Left lobe of liver (tissue), 2 donors: ENCODE data around the gene PLCD4. TPM values are rescaled to one million over a fixed set of nuclear protein-coding genes. Genes with fewer than 3 reads are reported as not detected.
A peak's percentile ranks its signal among the peaks of the same experiment; 100 is the strongest.

ENCODE experiments used
- ATAC-seq: fragments of 200-7000 bp; cut with Tn5 transposase; one replicate; pipeline ENCODE4 v1.9.1; 2020; ENCODE audit warnings: mild to moderate bottlenecking, moderate library complexity
- DNase-seq: peaks from one replicate; pipeline ENCODE4 v3.0.0-alpha.2; 2020; ENCODE audit warnings: low spot score
- total RNA-seq: library from RNA; stranded (reverse); gene quantifications from one replicate; pipeline ENCODE4 v1.2.1, GENCODE V29; 2021
- donor health status: DM: no; HTN: no; CAD: no; lungs with moderate emphysema.
- donor health status: DM: no; HTN: yes; CAD: no.

Gene PLCD4
- total RNA-seq, 1 donor from 2014 or later: 0.43 TPM

DNA sequence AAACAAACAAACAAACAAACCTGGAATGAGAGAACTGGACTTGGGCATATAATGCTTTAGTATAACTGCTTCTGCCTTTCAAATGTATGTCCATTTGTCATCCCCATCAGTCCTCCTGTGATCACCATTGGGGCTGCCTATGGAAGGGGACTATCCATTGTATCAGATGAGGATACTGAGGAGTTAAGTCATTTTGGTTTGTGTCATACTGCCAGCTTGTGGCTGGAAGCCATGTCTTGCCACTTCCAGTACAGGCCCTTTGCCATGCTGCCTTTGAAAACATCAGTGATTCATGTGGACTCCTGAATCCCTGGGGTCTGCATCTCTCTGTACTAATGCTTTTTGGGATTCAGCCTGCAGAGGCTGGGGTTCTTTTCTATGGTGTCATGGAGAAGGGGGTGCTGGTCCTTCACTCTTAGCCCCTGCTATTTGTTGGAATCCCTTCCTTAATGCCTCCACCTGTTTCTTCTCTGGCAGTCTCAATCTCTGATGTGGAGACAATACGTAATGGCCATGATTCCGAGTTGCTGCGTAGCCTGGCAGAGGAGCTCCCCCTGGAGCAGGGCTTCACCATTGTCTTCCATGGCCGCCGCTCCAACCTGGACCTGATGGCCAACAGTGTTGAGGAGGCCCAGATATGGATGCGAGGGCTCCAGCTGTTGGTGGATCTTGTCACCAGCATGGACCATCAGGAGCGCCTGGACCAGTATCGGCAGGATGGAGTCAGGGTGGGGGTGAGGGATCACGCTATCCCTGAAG is 10.6 kb downstream of the PLCD4 start:
- DNase-seq (no peak), ATAC-seq (no peak)

DNA sequence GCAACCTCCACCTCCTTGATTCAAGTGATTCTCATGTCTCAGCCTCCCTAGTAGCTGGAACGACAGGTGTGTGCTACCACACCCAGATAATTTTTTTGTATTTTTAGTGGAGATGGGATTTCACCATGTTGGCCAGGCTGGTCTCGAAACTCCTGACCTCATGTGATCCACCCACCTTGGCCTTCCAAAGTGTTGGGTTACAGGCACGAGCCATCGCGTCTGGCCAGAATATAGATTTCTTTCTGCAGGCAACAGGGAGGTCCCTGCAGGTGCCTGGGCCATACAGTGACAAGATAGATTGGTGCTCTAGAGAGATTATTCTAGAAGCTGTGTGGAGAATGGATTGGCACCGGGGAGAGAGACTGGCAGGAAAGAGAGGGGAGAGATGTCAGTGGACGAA is 13.3 kb downstream of the PLCD4 start:
- no peak for ATAC-seq
- DNase-seq: no peak

DNA sequence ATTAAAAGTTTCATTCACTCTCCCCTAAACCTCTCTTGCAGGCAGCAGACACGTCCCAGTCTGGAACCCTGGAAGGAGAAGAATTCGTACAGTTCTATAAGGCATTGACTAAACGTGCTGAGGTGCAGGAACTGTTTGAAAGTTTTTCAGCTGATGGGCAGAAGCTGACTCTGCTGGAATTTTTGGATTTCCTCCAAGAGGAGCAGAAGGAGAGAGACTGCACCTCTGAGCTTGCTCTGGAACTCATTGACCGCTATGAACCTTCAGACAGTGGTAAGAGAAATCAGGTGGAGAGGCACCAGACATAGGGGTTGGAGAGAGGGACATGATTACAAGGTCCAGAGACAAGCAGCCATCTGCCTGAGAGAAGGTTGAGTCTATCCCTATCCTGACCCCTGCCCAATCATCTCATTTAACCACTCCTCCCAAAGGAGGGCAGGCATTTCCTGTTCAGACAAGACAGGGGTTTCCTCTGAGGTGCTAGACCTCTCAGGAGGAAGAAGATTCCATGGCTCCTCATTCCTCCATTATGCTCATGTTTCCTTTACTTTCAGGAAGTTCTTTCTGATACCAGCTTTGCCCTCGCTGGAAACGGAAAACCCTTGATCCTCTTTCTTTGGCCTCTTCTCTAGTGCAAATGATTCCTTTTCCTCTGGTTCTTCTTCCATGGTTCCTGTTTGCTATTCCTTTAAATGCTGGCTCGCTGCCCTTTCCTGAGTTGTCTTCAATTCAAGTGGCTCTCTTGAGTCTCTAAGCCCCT is 15.1 kb downstream of the PLCD4 start:
- ATAC-seq (peak; percentile 57), DNase-seq (no peak)

DNA sequence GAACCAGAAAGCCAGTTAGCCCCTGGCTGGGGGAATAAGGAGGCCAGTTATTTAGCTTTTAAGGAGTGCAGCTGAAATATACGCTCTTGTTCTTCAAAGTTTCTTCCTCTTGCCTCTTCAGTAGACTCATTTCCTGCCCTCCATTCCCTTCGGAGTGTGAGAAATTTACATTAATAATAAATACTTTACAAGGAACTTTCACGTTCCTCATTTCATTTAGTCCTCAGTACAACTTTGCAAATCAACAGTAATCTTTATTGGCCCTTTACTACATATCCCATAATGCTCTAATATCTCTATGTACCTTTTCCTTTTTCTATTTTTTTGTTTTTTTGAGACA is 15.6 kb downstream of the PLCD4 start:
- no peak for ATAC-seq
- DNase-seq: no peak

DNA sequence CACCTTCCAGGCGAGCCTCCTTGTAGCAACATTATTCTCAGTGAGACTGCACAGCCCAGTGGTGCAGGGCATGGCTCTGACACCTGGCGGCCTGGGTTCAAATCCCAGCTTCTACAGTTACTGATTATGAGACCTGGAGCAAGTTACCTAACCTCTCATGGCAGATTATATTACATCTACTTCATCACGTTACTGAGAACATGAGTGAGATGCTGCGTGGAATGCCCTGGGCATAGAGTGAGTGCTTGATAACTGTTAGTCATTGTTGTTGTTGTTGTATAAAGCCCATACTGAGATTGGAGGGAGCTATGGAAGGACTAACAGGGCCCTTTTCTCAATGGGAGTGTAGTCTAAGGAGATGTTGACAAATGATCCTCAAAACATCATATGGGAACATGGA is 18.7 kb downstream of the PLCD4 start:
- DNase-seq (no peak), ATAC-seq (no peak)

DNA sequence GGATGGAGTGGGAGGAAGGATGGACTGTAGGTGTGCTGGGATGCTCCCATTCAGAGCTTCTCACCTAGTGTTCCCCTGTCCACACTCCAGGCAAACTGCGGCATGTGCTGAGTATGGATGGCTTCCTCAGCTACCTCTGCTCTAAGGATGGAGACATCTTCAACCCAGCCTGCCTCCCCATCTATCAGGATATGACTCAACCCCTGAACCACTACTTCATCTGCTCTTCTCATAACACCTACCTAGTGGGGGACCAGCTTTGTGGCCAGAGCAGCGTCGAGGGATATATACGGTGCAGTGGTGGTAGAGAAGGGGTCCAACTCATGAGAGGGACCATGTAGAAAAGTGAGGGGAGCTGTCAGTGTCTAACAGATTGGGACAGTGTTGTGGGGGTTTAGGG is 20.2 kb downstream of the PLCD4 start:
- no peak for DNase-seq
- ATAC-seq: no peak

DNA sequence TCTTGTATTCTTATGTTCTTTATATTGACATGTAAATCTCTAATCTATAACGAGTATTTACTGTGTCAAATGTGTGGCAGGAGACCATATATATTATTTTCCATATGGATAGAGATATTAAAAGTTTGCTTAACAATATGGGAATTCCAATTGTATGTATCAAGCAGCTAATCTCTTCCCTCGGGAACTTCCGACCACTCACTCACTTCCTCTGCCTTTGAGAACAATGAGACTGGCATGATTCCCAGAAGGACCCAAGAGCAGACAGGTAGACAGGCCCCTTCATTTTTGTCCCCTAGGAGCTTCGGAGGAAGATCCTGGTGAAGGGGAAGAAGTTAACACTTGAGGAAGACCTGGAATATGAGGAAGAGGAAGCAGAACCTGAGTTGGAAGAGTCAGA is 24.1 kb downstream of the PLCD4 start:
- ATAC-seq: no peak
- DNase-seq: no peak

DNA sequence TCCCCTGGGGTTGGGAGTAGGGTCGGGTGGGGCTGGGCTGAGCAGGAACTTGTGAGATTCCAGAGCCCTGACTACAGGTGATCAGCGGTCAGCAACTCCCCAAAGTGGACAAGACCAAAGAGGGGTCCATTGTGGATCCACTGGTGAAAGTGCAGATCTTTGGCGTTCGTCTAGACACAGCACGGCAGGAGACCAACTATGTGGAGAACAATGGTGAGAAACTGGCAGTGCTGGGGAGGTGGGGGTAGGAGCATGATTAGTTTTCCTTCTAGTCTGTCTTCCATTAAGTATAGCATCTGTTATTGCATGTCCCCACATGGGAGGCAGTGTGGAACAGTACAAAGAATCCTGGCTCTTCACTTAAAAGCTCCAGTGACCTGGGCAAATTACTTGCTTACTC is 28.0 kb downstream of the PLCD4 start:
- no peak for ATAC-seq
- no peak for DNase-seq

DNA sequence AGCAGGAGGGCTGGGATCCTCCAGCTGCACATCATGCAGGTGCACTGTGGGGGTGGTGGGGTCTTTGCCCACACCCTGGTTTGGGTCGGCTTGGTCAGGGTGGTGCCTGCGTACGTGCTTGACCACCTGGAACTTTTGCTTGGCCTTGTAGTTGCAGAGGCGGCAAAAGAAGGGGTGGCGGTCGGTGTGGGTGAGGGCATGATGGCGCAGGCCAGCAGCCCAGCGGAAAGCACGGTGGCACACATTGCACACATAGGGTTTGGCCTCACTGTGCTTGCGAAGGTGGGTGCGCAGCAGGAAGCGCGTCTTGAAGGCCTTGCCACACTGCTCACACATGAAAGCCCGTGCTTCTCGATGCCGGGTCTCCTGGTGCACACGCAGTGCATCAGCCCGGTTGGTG is 30.7 kb downstream of the PLCD4 start:
- DNase-seq (no peak), ATAC-seq (no peak)

DNA sequence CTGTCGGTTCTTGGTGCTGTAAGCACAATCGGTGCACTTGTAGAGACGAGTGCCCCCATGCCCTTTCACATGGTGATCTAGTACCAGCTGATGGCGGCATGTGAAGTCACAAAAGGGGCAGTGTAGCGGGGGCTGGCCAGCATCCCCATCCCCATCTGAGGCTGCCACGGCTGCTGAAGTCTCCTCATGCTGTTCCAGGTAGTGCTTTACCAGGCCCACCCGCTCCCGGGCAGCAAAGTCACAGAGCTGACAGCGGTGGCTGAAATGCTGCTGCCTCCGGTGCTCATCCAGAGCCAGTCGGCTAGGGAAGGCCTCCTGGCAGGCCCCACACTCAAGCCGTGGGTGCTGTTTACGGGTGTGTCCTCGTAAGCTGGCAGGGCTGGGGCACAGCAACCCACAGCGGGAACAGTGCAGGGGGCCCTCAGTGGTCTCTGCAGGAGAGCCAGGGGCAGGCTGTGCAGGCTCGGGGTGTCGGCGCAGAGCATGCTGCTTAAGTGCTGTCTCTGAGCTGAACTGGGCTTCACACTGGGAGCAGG is 34.5 kb downstream of the PLCD4 start:
- ATAC-seq: no peak
- DNase-seq: no peak

DNA sequence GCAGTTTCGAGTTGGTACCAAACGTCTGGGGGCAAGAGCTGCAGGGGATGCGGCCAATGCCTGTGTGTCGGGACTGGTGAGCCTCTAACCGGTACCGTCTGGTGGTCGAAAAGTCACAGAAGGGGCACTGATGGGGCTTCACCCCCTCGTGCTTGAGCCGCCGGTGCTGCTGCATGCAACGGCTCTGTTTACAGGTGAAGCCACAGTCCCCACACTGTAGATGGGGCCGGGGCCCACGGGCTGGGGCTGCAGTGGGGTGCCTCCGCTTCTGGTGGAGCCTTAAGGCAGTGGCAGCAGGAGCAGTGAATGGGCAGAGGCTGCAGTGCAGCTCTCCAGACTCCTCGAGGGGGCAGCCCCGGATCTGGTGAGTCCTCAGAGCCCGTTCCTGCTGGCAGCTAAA is 35.1 kb downstream of the PLCD4 start:
- ATAC-seq: no peak
- DNase-seq: no peak

DNA sequence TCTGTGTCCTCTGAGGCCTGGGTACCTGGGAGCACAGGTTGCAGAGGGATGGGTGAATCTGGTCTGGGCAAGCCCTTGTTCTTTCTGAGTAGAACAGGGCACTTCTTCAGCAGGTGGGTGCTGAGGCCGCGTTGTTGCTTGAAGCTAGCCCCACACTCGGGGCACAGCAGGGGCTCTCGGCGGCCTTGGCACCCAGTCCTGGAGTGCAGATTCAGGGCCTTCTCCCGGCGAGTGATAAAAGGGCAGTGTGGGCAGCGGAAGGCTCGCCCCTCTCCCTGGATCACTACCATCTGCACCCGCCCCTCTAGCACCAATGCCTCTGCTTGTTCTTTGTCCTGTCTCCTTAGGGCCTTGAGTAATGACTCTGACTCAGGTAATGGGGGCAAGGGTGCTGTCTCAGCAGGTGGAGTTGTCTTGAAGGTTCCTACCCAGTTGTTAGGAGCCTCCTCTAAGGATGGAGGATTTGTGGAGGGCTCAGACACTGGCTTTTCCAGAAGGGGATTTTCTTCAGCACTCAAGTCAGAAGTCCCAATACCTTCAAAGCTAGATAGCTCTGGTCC is 36.1 kb downstream of the PLCD4 start:
- ATAC-seq (no peak), DNase-seq (no peak)

DNA sequence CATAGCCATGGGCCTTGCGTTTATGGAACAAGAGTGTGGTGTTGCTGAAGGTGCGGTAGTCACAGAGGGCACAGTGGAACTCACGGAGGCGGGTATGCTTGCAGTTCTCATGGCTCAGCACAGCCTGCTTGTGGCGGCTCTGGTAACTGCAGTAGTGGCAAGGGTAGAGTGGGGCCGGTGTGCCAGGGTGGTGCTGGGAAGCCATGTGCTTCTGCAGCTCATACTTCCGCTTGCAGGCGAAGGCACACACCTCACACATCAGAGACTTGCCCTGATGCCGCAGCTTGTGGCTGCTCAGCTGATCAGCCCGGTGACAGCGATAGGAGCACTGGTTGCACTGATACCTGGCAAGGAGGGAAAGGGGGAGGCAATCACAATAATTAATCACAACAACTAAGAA is 37.0 kb downstream of the PLCD4 start:
- DNase-seq (no peak), ATAC-seq (peak; percentile 62)

DNA sequence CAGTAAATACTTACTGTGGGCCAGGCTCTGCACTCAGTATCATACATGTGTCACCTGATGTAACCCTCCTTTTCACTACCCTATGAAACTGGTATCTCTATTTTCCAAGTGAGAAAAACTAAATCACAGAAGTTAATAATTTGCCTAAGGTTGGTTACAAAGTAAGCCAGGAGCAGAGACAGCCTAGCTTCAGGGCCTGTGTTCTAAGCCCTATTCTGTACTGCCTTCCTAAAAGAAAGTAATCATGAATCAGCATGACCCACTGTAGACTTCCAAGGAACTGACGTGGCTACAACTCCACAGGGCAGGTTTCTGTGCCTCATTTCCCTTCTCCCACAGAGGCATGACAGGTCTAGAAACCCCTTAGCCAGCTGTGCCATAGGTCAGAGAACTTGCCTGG is 37.4 kb downstream of the PLCD4 start:
- DNase-seq (no peak), ATAC-seq (peak; percentile 72)

DNA sequence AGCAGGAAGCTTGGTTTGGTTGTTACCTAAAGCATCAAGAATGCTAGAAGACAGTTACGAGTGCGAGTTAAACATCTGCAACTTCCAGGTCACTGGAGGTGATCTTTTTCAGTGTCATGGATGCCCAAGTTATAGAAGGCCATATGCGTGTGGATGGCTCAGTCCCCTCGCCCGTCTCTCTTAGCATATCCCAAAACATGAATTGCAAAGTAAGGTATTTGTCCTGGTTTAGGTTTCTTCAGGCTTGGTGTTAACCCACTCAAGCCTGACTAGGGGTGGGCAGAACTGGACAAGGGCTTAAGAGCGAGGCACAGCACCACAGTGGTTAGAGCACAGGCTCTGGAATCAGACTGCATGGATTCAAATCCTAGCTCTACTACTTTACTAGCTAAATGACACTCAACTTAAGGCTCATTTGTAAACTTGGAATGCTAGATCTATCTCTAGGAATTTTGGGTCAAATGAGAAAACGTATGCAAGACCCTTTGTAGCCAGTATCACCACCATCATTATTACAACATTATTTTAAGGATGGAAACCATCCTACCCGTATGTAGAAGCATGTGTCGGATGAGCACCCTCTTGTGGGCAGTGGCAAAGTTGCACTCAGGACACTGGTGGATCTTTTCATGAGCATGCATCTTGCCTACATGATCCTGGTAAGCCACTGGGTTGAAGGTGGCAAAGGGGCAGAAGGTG is 40.5 kb downstream of the PLCD4 start:
- peak; percentile 58 for DNase-seq
- peak; percentile 82 for ATAC-seq

DNA sequence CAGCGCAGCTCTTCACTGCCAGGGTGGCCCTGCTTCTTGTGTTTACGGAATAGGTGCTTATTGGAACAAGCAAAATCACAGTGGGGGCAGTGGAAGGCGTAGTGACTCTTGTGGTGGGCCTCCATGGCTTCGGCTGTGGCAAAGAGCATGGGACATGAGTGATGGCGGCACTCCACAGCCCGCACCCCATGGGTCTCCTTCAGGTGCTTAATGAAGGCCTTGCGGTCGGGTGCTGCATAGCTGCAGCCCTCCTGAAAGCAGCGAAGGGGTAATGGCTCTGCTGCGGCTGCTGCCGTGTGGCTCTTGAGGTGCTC is 41.0 kb downstream of the PLCD4 start:
- ATAC-seq: no peak
- DNase-seq: no peak

DNA sequence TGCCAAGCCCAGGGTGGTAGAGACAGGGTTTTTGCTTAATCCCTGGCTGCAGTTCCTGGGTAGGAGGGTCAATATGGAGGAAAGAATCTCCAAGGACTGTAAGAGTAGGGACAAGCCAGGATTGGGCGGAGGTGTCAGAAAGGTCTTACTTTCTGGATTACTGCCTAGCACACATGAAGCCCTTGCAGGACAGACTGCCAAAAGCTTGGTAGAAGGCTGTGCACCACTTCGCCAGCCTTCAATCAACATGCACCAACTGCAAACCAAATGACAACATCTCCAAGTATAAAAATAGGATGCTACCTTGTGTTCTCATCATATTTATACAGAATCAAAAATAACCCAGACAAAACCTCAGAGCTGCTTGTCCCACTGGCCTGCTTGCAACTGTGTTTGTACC is 48.1 kb downstream of the PLCD4 start:
- DNase-seq (no peak), ATAC-seq (no peak)

DNA sequence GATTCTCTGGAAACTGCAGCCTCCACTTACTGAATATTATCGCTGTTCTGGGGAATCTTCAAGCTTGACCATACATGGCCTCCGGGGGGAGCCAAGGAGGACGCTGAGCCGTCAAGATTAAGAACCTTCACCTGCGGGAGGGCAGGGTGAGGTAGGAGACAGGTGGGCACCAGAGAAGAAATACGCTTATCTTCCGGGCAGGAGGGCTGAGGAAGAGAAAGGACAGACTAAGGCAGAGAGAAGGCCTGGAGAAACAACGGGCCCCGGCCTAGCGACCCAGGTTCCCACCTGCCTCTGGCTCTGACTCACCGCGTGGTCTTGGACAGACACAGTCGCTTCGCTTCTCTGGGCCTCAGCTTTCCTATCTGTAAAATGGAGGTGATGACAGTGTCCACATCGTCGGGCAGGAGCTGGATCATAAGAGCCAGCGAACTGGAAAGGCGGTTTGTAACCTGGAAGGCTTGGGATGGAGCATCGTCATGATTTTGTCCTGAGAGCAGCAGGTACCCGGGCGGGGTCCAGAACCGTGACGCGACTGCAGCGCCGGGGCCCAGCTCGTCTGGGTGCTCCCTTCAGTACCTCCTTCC is 51.1 kb downstream of the PLCD4 start:
- DNase-seq: no peak
- peak; percentile 16 for ATAC-seq

DNA sequence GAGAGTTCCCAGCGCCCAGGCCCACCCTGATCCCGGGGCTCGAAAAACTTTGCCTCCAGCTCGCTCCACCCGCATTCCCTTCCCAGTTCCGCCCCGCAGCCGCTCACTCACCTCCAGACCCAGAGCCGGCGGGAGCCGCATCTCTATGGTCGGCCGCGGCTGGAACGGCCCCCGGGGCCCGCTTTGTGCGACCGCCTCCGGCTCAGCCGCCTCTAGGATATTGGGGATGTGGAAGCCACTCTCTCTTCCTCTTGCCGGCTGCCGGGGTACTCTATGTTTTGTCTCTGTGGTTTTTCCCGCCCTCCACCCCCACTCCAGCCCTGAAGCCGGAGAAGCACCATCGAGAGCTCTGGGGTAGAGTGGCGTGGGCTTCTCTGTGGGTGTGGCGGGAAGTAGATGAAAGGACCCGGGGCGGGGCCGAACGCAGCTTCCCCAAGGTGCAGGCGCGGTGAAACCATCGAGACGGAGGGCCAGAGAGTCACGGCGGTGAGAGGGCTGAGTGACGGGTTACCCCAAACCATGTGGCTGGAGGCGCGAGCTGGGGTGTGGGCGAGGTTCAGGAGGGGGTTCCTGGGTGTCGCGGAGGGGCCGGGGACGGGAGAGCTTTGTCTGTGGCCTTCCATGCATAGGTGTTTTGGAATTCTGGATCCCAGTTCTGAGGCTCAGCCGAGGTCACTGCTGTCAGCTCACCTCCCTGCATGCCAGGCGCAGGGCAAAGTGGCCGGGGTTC is 51.7 kb downstream of the PLCD4 start, which contains the start of the genes BCS1L and ZNF142:
BCS1L (plus strand) TSS at position 426 of the 730 bp plus-strand sequence. CDS start 1,305 bp downstream, outside the sequence.
ZNF142 (minus strand) TSS at position 366 of the 730 bp plus-strand sequence. CDS start 3,194 bp downstream, outside the sequence.
- DNase-seq (peak; percentile 94), ATAC-seq (peak; percentile 98)

DNA sequence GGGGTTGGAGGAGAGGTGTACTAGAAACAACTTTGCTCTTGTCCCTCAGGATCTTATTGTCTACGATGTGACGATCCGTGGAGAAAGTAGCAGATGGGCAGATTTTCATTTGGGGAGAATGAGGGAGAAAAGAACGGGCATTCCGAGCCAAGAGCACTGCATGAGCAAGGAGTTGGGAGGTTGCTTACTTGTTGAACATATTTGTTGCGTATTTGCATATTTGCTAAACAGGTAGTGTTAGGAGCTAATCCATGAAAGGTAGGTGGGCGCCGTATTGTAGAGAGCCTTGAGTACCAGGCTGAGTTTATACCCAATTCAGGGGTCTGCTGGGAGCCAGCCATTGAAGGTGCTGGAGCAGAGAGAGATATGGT is 52.3 kb downstream of the PLCD4 start:
- ATAC-seq: no peak
- DNase-seq: no peak
